ELR (cell line): ENCODE measurements around the gene ZNF629.
"Not testable (repeated sequence)": the region's sequence is repeated elsewhere in the genome, so short reads cannot be mapped to it uniquely, and the experiment has no call there.

ENCODE experiments used
- DNase-seq: peaks from one replicate; pipeline ENCODE4 v3.0.0-alpha.2; 2015; ENCODE audit warnings: low read depth

The ZNF629 gene

DNA sequence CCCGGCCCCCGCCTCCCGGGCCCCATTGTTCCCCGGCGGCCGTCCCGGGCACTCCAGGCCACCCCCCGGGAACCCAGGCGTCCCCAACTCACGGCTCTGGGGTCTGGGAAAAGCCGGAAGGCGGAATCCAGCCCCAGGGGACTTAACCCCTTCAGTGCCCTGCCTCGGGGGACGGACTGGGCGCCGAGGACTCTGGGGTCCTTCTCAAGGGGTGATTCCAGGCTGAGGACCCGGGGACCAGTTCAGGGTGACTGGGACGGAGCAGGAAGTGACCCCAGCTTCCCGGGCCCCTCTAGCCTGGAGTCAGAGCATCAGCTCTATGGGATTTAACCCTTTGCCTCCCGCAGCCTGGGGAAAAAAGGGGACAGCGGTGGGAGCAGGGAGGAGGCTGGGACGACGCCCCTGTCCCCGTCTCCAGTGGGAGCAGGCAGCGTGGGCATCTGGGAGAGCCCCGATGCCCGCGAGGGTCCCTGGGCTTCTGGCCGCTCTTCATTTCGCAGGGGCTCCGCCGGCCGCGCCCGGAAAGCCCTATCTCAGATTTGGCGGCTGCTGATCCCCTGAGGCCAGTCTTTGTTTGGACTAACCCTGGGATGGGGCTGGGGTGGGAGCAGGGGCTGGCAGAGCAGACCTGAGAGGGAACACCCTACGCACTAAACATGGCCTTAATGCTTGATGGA lies at the start of gene ZNF629:
Gene ZNF629, minus strand, starts transcription at position 270 of the 677 bp plus-strand sequence. CDS start 2,723 bp downstream, outside the sequence.
- DNase-seq, result peak; percentile 82

DNA sequence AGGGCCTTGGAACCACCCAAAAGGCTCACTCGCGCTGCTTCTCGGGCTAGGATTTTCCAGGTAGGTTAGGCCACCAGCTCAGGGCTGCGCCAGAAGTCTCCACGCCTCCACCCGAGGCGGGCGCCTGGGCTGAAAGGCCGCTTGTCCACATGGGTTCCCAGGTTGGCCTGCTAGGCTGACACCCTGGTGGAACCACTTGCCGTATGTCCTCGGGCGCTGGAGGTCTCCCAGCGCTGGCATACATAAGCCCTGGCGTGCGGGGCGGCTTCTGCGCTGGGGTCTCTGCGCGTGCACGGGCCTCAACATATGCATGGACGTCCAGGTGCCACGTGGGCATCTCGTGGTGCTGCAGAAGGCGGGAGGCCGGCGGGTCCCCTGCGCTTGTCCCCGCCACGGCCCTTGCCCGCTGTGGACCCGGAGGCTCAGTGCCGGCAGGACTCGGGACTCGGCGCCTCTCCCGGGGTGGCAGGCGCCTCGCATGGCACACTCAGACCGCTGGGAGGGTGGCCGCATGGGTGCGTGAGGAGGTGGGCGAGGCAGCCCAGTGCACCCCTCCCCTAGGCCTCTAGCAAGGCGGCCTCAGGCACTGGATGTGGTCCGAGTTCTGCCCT lies 47.2 kb upstream of the ZNF629 start:
- DNase-seq, result no peak

DNA sequence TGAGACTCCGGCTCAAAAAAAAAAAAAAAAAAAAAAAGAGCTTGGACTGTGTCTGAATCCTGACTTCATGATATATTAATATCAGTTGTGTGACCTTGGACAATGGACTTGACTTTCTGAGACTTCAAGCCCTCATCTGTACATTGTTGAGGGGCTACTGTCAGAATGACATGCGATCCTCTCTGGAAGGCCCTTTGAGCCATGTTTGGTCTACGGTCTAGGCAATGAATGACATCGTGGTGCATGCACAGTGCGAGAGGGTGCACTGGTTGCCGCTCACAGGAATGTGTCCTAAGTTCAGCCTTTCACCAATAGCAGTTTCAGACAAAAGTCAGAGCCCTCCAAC lies 43.0 kb upstream of the ZNF629 start:
- no peak for DNase-seq

DNA sequence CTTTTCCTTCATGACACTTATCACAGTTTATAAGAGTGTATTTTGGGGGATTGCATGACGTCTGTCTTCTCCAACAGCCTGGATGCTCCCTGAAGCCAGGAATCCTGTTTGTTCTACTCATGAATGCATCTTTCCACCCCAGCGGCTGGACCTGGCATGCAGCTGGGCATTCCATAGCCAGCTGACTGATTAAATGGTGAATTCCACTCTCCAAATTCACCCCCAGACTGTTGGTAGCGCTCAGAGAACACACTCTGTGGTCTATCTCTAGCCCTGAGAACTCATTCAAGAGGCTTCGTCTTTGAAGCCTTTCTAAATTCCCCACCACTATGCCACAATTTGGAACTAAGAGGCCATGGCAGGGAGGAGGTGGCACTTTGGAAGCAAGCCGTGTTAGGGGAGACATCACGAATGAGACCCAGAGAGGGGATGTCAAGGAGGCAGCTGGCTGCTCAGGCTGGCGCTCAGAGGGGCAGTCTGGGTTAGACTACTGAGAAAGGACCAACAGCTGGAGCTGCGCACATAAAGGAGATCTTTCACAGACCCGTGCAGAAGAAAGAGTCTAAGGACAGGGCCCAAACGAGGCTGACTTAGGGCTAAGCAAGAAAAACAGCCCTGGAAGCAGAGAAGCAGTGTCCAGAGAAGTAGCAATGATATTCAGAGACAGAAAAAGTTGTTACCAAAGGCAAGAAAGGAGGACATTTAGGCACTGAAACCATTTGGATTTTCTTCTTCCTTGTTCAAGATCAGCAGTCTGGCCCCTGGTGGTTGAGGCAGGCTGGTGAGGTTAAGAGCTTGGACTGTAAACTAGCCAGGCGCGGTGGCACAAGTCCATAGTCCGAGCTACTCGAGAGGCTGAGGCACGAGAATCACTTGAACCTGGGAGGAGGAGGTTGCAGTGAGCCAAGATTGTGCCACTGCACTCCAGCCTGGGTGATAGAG lies 42.4 kb upstream of the ZNF629 start:
- DNase-seq, result no peak

DNA sequence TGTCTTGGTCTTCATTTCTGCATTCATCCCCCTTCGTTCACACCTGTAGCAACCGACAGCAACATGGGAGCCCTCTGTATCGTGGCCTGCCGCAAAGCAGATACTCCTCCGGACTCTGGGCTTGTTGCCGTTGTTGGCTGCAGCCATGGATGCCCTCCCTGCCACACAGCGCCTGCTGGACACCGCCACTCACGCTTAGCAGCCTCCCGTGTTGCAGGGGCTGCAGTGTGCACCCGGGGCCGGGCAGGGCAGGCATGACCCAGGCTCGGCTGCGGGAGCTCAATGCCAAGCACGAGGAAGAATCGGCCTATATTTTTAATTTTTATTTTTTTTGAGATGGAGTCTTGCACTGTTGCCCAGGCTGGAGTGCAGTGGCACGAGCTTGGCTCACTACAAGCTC lies 34.9 kb upstream of the ZNF629 start:
- no peak for DNase-seq

DNA sequence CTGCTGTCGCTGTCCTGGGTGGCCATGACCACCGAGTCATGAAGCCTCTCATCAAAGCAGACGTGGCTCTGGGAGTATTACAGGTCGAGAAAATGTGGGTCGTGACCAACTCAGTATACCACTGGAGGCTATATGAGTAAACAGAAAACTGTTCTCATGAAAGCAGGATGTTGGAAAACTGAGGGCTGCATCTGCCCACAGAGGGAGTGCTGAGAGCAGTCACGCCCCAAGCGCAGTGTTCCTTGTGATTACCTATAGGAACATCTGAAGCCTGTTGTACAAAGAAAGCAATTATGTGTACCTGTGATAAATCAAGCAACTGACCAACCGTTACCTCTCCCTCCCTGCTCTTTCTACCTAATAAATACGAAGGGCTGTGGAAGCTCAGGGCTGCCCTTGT lies 34.4 kb upstream of the ZNF629 start:
- DNase-seq, result not testable (repeated sequence)

- no peak for DNase-seq
These were observed 34.0 kb upstream of the ZNF629 start for GRCh38 chr16:30820952-30821421.

- DNase-seq, result no peak
These were observed 29.8 kb upstream of the ZNF629 start for GRCh38 chr16:30816769-30817168.

GRCh38 chr16:30813821-30814189 lies 26.8 kb upstream of the ZNF629 start:
- no peak for DNase-seq

DNA sequence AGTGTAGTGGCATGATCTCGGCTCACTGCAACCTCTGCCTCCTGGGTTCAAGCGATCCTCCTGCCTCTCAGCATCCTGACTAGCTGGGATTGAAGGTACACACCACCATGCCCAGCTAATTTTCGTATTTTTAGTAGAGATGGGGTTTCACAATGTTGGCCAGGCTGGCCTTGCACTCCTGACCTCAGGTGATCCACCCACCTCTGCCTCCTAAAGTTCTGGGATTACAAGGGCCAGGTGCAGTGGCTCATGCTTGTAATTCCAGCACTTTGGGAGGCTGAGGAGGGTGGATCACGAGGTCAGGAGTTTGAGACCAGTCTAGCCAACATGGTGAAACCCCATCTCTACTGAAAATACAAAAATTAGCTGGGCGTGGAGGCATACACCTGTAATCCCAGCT lies 22.7 kb upstream of the ZNF629 start:
- not testable (repeated sequence) for DNase-seq

GRCh38 chr16:30808890-30809426 lies 22.0 kb upstream of the ZNF629 start:
- DNase-seq, result not testable (repeated sequence)

DNA sequence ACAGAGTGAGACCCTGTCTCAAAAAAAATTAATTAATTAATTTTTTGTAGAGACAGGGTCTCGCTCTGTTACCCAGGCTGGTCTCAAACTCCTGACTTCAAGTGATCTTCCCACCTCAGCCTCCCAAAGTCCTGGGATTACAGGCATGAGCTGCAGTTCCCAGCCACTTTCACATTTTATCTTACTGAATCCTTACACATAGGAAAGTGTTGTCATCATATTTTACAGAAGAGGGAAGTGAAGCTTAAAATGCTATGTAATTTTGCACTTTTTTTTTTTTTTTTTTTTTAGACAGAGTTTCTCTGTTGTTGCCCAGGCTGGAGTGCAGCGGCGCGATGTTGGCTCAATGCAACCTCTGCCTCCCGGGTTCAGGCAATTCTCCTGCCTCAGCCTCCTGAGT lies 21.1 kb upstream of the ZNF629 start:
- no peak for DNase-seq

GRCh38 chr16:30805370-30806169 lies 18.6 kb upstream of the ZNF629 start:
- DNase-seq, result peak; percentile 84

DNA sequence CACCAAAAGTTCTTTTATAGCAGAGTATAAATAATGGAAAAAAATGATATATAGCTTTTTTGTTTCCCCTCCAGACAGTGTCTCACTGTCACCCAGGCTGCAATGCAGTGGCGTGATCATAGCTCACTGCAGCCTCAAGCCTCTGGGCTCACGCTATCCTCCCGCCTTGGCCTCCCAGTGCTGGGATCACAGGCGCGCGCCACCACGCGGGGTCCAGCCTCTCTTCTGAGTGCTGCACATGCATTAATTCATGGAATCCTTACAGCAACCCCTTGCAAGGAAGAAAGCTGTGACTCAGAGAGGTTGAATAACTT lies 18.0 kb upstream of the ZNF629 start:
- DNase-seq, result no peak

- no peak for DNase-seq
These were observed 15.9 kb upstream of the ZNF629 start for GRCh38 chr16:30802936-30803335.

GRCh38 chr16:30797670-30798309 lies 10.8 kb upstream of the ZNF629 start:
- DNase-seq, result peak; percentile 43

GRCh38 chr16:30794634-30795033 lies 7.6 kb upstream of the ZNF629 start:
- DNase-seq, result no peak

DNA sequence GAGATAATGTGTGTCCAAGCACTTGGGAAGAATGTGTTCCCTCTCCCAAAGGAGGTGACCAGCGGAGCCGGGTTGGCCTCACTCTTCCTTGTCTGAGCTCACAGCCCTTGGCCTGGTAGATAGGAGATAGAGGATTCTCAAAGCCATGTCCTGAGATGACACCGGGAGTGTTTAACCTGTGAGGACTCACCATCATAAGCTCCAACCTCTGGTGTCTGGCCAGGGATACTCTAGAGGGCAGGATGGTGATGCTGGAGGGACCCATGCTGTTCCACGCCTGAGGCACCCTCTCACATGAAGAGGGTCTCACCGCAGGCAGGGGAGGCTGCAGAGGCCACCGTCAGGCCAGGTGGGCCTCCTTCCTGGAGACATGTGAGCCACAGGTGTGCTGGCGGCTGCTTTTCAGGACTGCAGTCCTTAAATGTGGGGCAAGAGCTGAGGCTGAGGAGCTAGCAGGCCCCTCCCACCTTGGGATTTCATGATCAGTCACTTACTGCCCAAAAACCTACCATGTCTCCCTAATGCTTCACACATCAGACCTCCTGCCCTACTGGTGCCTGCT lies 6.6 kb upstream of the ZNF629 start:
- no peak for DNase-seq

DNA sequence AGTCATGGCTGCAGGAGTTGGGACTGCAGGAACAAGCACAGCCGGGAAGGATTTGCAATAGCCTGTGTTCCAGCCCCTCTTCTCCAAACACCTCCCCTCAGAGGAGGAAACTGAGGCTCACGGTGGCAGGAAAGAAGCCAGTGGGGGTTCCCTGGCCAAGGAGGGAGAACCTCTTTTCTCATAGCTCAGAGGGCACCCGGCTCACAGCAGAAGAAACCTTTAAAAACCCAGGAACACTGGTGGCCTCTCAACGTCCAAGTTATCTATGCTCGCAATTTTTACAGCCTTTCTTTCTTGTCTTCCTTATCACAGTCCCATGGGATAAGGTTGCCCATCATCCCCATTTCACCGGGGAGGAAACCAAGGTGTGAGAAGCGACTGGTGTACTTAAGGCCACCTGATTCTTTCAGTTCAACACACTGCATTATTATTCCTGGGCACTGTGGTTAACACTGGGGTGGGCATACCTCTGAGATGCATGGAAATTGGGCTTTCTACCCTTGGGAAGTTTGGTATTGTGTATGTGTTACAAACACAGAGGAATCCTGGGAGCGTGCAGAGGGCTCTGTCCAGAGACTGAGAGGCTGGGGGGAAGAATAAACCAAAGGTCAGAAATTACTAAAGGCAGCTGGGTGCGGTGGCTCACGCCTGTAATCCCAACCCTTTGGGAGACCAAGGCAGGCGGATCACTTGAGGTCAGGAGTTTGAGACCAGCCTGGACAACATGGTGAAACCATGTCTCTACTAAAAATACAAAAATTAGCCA lies 791 bp upstream of the ZNF629 start:
- DNase-seq, result no peak
